ENCODE measurements around the gene OR10D3.
"Not testable (repeated sequence)": the region's sequence is repeated elsewhere in the genome, so short reads cannot be mapped to it uniquely, and the experiment has no call there.

OR10D3 gene

DNA sequence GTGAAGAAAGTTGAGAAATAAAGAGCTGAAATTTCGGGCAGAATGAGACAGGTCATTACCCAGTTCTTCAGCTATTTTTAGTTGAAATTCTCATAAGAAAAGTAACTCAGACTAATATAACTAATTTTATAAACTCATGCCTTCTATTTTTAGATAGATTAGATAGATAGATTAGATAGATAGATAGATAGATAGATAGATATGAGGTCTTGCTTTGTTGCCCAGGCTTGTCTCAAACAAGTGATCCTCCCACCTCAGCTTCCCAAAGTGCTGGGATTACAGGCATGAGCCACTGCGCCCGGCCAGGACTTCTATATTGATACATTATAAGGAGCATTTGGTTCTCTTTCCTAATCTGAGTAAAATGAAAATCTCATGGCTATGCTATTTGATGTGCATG lies 30.9 kb downstream of the OR10D3 start:
- Histone ChIP-seq H3K4me3 (ENCODE audit: low read length, poor library complexity, severe bottlenecking) (no peak overlapping the region), H3K9me2 (replicated peaks; ENCODE audit: low read depth, low read length) (no peaks in the 10 kb centered on the region), H3K27me3 (ENCODE audit: insufficient read depth, low read length, poor library complexity, severe bottlenecking) (no peaks in the 10 kb centered on the region), H3K4me1 (ENCODE audit: insufficient read depth, low read length, poor library complexity, severe bottlenecking) (no peaks in the 10 kb centered on the region), H4K20me1 (ENCODE audit: insufficient read depth, low read length, poor library complexity, severe bottlenecking) (no peaks in the 10 kb centered on the region), H3K4me2 (ENCODE audit: low read depth, low read length, poor library complexity, severe bottlenecking) (no peak overlapping the region), H3K9ac (ENCODE audit: low read depth, low read length, poor library complexity, severe bottlenecking) (no peak overlapping the region), H3K9me3 (ENCODE audit: insufficient read depth, low read depth, low read length) (no peaks in the 10 kb centered on the region), H2AFZ (ENCODE audit: low read length) (no peak overlapping the region), H3K36me3 (ENCODE audit: insufficient read depth, low read length) (no peaks in the 10 kb centered on the region), H3F3A (ENCODE audit: low read depth) (no peaks in the 10 kb centered on the region), H3K79me2 (ENCODE audit: insufficient read depth, low read length) (no peaks in the 10 kb centered on the region)
- TF ChIP-seq EZH2phosphoT487 (IDR thresholded peaks at IDR 0.05; ENCODE audit: borderline replicate concordance) = no peak
- TF ChIP-seq, protein P1, sequence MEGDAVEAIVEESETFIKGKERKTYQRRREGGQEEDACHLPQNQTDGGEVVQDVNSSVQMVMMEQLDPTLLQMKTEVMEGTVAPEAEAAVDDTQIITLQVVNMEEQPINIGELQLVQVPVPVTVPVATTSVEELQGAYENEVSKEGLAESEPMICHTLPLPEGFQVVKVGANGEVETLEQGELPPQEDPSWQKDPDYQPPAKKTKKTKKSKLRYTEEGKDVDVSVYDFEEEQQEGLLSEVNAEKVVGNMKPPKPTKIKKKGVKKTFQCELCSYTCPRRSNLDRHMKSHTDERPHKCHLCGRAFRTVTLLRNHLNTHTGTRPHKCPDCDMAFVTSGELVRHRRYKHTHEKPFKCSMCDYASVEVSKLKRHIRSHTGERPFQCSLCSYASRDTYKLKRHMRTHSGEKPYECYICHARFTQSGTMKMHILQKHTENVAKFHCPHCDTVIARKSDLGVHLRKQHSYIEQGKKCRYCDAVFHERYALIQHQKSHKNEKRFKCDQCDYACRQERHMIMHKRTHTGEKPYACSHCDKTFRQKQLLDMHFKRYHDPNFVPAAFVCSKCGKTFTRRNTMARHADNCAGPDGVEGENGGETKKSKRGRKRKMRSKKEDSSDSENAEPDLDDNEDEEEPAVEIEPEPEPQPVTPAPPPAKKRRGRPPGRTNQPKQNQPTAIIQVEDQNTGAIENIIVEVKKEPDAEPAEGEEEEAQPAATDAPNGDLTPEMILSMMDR (conservative IDR thresholded peaks at IDR 0.05; ENCODE audit: low read length) = no peak

GRCh38 chr11:124219126-124219525 lies 36.0 kb downstream of the OR10D3 start:
- Histone ChIP-seq H3K36me3 (ENCODE audit: insufficient read depth, low read length) (no peaks in the 10 kb centered on the region), H3K79me2 (ENCODE audit: insufficient read depth, low read length) (no peaks in the 10 kb centered on the region), H4K20me1 (ENCODE audit: insufficient read depth, low read length, poor library complexity, severe bottlenecking) (no peaks in the 10 kb centered on the region), H2AFZ (ENCODE audit: low read length) (no peak overlapping the region), H3F3A (ENCODE audit: low read depth) (no peaks in the 10 kb centered on the region), H3K4me2 (ENCODE audit: low read depth, low read length, poor library complexity, severe bottlenecking) (no peak overlapping the region), H3K9me3 (ENCODE audit: insufficient read depth, low read depth, low read length) (no peaks in the 10 kb centered on the region), H3K9ac (ENCODE audit: low read depth, low read length, poor library complexity, severe bottlenecking) (no peak overlapping the region), H3K9me2 (replicated peaks; ENCODE audit: low read depth, low read length) (no peaks in the 10 kb centered on the region), H3K27me3 (ENCODE audit: insufficient read depth, low read length, poor library complexity, severe bottlenecking) (no peaks in the 10 kb centered on the region), H3K4me1 (ENCODE audit: insufficient read depth, low read length, poor library complexity, severe bottlenecking) (no peaks in the 10 kb centered on the region), H3K4me3 (ENCODE audit: low read length, poor library complexity, severe bottlenecking) (no peak overlapping the region)
- no peak for TF ChIP-seq EZH2phosphoT487 (IDR thresholded peaks at IDR 0.05; ENCODE audit: borderline replicate concordance)
- TF ChIP-seq, protein P1 (conservative IDR thresholded peaks at IDR 0.05; ENCODE audit: low read length) = no peak

DNA sequence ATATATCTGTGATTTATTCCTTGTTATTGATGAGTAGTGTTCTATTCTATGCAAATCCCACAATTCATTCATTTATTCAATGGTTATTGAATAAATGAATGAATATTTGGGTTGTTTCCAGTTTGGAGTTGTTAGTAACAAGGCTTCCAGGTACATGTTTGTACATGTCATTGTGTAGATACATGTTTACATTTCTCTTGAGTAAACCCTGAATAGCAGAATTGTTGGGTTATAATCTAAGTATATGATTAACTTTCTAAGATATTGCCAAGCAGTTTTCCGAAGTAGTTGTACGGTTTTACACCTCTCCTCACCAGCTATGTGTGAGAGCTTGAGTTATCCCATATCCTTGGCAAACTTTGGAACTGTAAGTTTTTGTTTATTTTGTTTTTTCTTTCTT lies 39.3 kb downstream of the OR10D3 start:
- Histone ChIP-seq H3F3A (ENCODE audit: low read depth) (no peaks in the 10 kb centered on the region), H3K9ac (ENCODE audit: low read depth, low read length, poor library complexity, severe bottlenecking) (no peak overlapping the region), H3K4me1 (ENCODE audit: insufficient read depth, low read length, poor library complexity, severe bottlenecking) (no peaks in the 10 kb centered on the region), H3K4me2 (ENCODE audit: low read depth, low read length, poor library complexity, severe bottlenecking) (no peak overlapping the region), H3K36me3 (ENCODE audit: insufficient read depth, low read length) (no peaks in the 10 kb centered on the region), H3K4me3 (ENCODE audit: low read length, poor library complexity, severe bottlenecking) (no peak overlapping the region), H3K9me2 (replicated peaks; ENCODE audit: low read depth, low read length) (no peaks in the 10 kb centered on the region), H2AFZ (ENCODE audit: low read length) (no peak overlapping the region), H3K9me3 (ENCODE audit: insufficient read depth, low read depth, low read length) (no peaks in the 10 kb centered on the region), H3K79me2 (ENCODE audit: insufficient read depth, low read length) (no peaks in the 10 kb centered on the region), H4K20me1 (ENCODE audit: insufficient read depth, low read length, poor library complexity, severe bottlenecking) (no peaks in the 10 kb centered on the region), H3K27me3 (ENCODE audit: insufficient read depth, low read length, poor library complexity, severe bottlenecking) (no peaks in the 10 kb centered on the region)
- TF ChIP-seq, protein P1 (conservative IDR thresholded peaks at IDR 0.05; ENCODE audit: low read length) = no peak
- no peak for TF ChIP-seq EZH2phosphoT487 (IDR thresholded peaks at IDR 0.05; ENCODE audit: borderline replicate concordance)

DNA sequence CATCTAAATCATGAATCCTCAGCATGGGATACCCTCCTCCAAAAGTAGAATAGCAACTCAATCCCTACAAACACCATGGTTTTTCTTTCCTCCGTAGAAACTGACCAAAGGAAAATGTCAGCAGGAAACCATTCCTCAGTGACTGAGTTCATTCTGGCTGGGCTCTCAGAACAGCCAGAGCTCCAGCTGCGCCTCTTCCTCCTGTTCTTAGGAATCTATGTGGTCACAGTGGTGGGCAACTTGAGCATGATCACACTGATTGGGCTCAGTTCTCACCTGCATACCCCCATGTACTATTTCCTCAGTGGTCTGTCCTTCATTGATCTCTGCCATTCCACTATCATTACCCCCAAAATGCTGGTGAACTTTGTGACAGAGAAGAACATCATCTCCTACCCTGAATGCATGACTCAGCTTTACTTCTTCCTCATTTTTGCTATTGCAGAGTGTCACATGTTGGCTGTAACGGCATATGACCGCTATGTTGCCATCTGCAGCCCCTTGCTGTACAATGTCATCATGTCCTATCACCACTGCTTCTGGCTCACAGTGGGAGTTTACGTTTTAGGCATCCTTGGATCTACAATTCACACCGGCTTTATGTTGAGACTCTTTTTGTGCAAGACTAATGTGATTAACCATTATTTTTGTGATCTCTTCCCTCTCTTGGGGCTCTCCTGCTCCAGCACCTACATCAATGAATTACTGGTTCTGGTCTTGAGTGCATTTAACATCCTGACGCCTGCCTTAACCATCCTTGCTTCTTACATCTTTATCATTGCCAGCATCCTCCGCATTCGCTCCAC lies 41.7 kb downstream of the OR10D3 start:
- not testable (repeated sequence) for H3F3A ChIP-seq (ENCODE audit: low read depth); H3K9me3 ChIP-seq (ENCODE audit: insufficient read depth, low read depth, low read length); H3K9me2 ChIP-seq (replicated peaks; ENCODE audit: low read depth, low read length); H2AFZ ChIP-seq (ENCODE audit: low read length); H3K79me2 ChIP-seq (ENCODE audit: insufficient read depth, low read length); H3K9ac ChIP-seq (ENCODE audit: low read depth, low read length, poor library complexity, severe bottlenecking); H3K4me3 ChIP-seq (ENCODE audit: low read length, poor library complexity, severe bottlenecking); H4K20me1 ChIP-seq (ENCODE audit: insufficient read depth, low read length, poor library complexity, severe bottlenecking); H3K4me2 ChIP-seq (ENCODE audit: low read depth, low read length, poor library complexity, severe bottlenecking); H3K4me1 ChIP-seq (ENCODE audit: insufficient read depth, low read length, poor library complexity, severe bottlenecking); H3K27me3 ChIP-seq (ENCODE audit: insufficient read depth, low read length, poor library complexity, severe bottlenecking); H3K36me3 ChIP-seq (ENCODE audit: insufficient read depth, low read length)
